Measurements from ENCODE around the gene CSF1.
"Not testable (repeated sequence)": the region's sequence is repeated elsewhere in the genome, so short reads cannot be mapped to it uniquely, and the experiment has no call there.

CSF1 gene

GRCh38 chr1:109910123-109910962 lies at the start of gene CSF1:
Gene CSF1 (plus strand): TSS chr1:109910849. CDS start chr1:109911024, 175 bp downstream.
- peak; percentile 56 for DNase-seq (ENCODE audit: low spot score)

GRCh38 chr1:109861616-109862015 lies 49.0 kb upstream of the CSF1 start:
- DNase-seq (ENCODE audit: low spot score), result not testable (repeated sequence)

GRCh38 chr1:109863667-109864046 lies 47.0 kb upstream of the CSF1 start:
- no peak for DNase-seq (ENCODE audit: low spot score)

- no peak for DNase-seq (ENCODE audit: low spot score)
These were observed 46.4 kb upstream of the CSF1 start for GRCh38 chr1:109864047-109864822.

- DNase-seq (ENCODE audit: low spot score), result no peak
These were observed 45.6 kb upstream of the CSF1 start for GRCh38 chr1:109864930-109865612.

GRCh38 chr1:109866071-109866470 lies 44.6 kb upstream of the CSF1 start:
- no peak for DNase-seq (ENCODE audit: low spot score)

- DNase-seq (ENCODE audit: low spot score), result no peak
These were observed 37.1 kb upstream of the CSF1 start for GRCh38 chr1:109873278-109874175.

GRCh38 chr1:109874445-109874844 lies 36.2 kb upstream of the CSF1 start:
- no peak for DNase-seq (ENCODE audit: low spot score)

GRCh38 chr1:109875874-109876273 lies 34.8 kb upstream of the CSF1 start:
- DNase-seq (ENCODE audit: low spot score), result no peak

GRCh38 chr1:109876617-109877316 lies 33.9 kb upstream of the CSF1 start:
- peak; percentile 29 for DNase-seq (ENCODE audit: low spot score)

- DNase-seq (ENCODE audit: low spot score), result peak; percentile 70
These were observed 33.3 kb upstream of the CSF1 start for GRCh38 chr1:109877317-109877771.

- no peak for DNase-seq (ENCODE audit: low spot score)
These were observed 32.9 kb upstream of the CSF1 start for GRCh38 chr1:109877776-109878175.

- DNase-seq (ENCODE audit: low spot score), result no peak
These were observed 32.0 kb upstream of the CSF1 start for GRCh38 chr1:109878531-109879104.

- DNase-seq (ENCODE audit: low spot score), result not testable (repeated sequence)
These were observed 31.3 kb upstream of the CSF1 start for GRCh38 chr1:109879371-109879770.

- no peak for DNase-seq (ENCODE audit: low spot score)
These were observed 30.6 kb upstream of the CSF1 start for GRCh38 chr1:109879881-109880525.

GRCh38 chr1:109880971-109881894 lies 29.4 kb upstream of the CSF1 start:
- DNase-seq (ENCODE audit: low spot score), result no peak

GRCh38 chr1:109881906-109882287 lies 28.8 kb upstream of the CSF1 start:
- no peak for DNase-seq (ENCODE audit: low spot score)

- no peak for DNase-seq (ENCODE audit: low spot score)
These were observed 28.1 kb upstream of the CSF1 start for GRCh38 chr1:109882288-109883245.
